ENCODE measurements around the gene ULK4.
"Not testable (repeated sequence)": the region's sequence is repeated elsewhere in the genome, so short reads cannot be mapped to it uniquely, and the experiment has no call there.

The ULK4 gene

GRCh38 chr3:41688595-41689380, 273.1 kb downstream of the ULK4 start:
- DNase-seq (ENCODE audit: low read depth) = no peak

DNA sequence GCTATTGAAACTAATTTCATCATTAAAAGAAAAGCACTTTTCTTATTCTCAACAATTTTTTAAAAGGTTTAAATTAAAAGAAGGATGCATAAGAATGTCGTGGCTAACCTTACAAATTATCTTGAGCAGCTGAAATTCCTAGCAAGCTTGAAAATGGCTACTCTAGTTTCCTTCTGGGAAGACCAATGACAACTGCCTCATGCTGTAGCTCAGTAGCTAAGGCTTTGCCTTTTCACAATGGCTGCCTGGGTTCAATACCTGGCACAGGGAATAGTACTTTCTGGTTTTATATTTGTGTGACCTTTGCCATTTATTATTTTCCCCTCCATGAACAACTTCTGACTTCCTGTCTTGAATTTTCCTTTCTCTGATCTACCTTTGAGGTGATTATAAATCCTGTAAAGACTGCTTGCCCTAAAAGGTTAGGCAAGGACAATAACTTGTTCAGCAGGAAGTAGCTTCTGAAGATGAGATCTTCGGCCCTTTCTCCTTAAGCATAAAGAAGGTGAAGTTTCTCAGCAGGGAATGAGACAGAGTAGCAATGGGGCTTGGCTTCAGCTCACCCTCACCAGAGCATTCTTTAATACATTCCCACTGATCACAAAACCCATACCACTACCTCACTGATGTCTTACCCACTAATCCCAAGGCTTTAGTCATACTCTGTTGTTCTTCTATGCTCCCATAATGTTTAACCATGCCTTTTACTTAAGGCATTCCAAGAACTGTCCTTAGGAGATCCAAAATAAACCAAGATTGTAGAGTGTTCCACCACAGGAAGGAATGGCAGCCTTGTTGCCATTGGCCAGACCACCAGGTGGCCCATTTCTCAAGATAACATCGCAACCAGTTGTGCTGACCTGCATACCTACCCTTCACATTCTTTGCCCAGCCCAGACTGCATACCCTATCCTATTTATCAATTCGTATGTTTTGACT, 276.8 kb downstream of the ULK4 start:
- DNase-seq (ENCODE audit: low read depth) = no peak

- no peak for DNase-seq (ENCODE audit: low read depth)
Observed at GRCh38 chr3:41683666-41684350, 278.1 kb downstream of the ULK4 start.

DNA sequence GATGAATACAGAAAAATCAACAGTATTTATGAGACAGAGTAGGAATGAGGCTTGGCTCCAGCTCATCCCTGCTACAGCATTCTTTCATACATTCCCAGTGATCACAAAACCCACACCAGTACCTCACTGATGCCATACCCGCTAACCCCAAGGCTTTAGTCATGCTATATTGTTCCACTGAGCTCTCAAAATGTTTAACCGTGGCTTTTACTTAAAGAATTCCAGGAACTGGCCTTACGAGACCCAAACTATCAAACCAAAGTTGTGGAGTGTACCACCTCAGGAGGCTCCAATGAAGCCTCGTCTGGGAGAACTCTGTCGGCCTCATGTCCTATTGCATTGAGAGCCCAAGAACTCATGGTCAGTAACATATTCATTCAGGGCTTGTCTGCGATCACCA, 278.9 kb downstream of the ULK4 start:
- DNase-seq (ENCODE audit: low read depth) = peak; percentile 67

DNA sequence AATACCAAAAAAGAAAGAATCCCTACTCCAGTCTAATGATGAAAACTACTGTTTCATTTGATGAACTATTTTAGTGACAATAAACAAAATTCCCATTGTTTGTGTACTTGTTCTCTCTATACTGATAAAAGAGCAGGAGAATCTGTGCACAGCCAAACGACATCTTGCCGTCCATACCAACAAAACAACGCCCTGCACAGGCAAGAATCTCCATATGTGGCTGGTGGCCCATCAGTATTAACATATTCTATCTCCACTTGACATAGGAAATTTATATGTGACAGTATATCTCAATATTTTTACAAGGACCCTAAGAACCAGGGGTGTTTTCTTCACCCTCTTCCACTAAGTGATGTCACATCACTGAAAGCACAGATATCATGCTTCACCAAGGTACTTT, 279.5 kb downstream of the ULK4 start:
- no peak for DNase-seq (ENCODE audit: low read depth)

DNA sequence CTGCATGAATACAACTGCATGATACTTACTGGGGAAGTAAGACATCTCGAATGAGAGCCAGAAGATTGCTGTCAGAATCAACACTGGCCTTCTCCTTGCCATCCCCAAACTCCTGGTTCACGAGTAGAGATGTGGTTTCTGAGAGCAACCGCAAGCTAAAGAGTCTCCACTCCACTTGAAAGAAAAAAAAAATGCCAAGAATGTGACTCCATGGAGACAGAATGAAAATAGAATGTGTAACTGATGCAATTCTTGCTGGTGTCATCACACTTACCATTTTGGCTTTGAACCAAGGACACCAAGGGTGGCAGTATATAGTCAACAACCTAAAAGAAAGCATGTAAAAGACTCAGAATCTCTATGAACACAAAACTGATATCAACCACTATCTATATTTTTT, 280.4 kb downstream of the ULK4 start:
- peak; percentile 87 for DNase-seq (ENCODE audit: low read depth)

DNA sequence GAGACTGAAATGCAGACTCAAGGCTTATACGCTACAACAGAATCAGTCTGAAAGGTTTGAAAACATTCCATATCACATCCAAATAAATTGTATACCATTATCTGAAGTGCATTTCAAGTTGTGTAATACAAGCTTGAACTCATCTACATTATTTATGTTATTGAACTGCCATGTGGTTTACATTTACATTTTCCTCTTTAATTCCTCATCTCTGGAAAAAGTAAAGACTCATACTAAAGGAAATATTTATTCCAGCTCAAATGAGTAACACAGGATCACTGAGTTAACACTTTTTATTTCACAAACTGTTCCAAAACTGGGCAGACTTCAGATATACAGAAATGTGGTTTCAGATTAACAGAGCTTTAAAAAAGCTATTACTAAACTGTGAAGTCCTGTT, 282.5 kb downstream of the ULK4 start:
- DNase-seq (ENCODE audit: low read depth) = no peak

DNA sequence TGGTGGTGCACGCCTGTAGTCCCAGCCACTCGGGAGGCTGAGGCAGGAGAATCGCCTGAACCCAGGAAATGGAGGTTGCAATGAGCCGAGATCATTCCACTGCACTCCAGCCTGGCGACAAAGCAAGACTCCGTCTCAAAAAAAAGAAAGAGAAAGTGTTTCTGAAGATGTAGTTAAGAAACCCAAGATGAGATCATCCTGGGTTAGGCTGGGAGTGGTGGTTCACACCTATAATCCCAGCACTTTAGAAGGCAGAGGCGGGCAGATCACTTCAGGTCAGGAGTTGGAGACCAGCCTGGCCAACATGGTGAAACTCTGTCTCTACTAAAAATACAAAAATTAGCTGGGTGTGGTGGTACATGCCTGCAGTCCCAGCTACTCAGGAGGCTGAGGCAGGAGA, 286.8 kb downstream of the ULK4 start:
- DNase-seq (ENCODE audit: low read depth) = not testable (repeated sequence)

- peak; percentile 28 for DNase-seq (ENCODE audit: low read depth)
Observed at GRCh38 chr3:41674449-41674848, 287.5 kb downstream of the ULK4 start.

GRCh38 chr3:41673650-41674049, 288.3 kb downstream of the ULK4 start:
- DNase-seq (ENCODE audit: low read depth) = peak; percentile 48

GRCh38 chr3:41668379-41668778, 293.5 kb downstream of the ULK4 start:
- DNase-seq (ENCODE audit: low read depth) = no peak

GRCh38 chr3:41662288-41662687, 299.6 kb downstream of the ULK4 start:
- peak; percentile 58 for DNase-seq (ENCODE audit: low read depth)

DNA sequence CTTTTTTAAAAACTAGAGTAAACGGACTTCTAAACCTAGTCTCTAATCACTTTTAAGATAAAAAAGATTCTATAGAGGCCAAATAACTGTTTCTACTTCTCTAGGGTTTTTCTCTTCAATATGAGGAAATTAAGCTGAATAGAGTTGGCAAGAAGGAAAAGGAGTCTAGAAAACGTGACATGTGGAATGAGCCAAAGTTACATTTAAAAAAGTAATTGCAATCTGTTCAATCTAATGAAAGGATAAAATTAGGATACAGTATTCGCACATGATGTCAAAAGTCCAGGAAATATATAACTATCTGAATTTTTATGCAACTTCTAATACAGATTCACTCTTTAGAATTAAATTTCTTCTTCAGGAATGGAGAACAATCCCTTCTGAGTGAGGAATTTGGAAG, 300.1 kb downstream of the ULK4 start:
- DNase-seq (ENCODE audit: low read depth) = no peak

DNA sequence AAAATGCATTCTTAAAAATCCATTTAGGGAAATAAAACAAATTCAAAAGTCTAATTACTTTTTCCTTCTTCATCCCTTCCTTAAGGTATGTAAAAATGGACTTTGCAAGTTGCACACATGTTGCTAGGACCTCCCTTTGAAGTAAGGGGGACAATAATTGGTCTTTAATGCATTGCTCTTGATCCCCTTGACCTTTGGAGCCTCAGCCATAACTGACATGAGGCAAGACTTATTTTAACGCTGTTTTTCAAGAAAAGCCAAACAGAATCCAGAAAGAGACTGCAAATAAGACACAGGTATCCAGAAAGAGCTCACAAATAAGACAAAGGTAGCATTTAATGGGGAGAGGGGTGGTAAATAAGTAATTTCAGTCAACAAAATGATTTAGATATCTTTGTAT, 301.4 kb downstream of the ULK4 start:
- DNase-seq (ENCODE audit: low read depth) = no peak

DNA sequence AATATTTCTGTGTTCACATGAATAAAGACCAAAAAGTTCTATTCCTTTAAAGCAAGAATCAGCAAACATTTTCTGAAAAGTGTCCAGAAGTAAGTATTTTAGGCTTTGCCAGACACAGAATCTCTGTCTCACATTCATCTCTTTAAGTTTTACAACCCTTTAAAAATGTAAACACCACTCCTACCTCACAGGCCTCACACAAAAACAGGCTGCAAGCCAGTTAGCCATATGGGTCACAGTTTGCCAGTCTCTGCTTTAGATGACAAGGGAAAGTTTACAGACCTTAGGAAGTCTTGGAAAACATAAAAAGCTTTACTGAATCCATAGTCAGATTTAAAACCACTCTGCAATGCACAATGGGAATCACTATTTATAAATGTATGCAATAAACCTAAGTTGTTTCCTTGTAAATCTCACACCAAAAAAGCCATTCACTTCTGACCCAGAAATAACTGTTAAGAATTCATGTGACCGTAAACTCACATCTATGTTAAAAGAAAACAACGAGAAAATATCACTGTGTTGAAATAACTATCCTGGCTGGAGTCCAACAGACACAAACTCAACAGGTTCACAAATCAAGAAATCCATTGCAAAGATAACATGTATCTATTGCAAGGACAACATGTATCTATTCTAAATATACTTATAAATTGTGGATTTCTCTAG, 308.2 kb downstream of the ULK4 start:
- DNase-seq (ENCODE audit: low read depth) = no peak

DNA sequence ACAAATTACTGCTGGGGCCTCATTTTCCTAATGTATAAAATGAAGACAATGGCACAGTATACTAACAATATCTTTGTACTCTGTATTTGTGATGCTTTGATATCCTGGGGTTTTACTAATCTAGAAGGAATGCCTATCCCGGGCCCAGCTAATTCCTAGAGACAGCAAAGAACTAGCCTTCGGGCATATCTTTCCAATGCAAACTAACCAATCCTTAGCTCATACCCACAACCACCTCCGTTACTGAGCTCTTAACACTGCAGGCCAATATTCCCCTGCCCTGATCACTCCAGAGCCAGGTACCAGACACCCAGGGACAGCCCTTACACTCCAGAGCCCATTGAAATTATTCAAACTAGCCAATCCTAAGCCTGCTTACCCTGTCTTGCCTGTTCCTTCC, 309.0 kb downstream of the ULK4 start:
- peak; percentile 68 for DNase-seq (ENCODE audit: low read depth)

GRCh38 chr3:41652506-41652905, 309.4 kb downstream of the ULK4 start:
- DNase-seq (ENCODE audit: low read depth) = no peak

GRCh38 chr3:41651718-41652117, 310.2 kb downstream of the ULK4 start:
- DNase-seq (ENCODE audit: low read depth) = no peak

- no peak for DNase-seq (ENCODE audit: low read depth)
Observed at GRCh38 chr3:41650406-41650805, 311.5 kb downstream of the ULK4 start.

DNA sequence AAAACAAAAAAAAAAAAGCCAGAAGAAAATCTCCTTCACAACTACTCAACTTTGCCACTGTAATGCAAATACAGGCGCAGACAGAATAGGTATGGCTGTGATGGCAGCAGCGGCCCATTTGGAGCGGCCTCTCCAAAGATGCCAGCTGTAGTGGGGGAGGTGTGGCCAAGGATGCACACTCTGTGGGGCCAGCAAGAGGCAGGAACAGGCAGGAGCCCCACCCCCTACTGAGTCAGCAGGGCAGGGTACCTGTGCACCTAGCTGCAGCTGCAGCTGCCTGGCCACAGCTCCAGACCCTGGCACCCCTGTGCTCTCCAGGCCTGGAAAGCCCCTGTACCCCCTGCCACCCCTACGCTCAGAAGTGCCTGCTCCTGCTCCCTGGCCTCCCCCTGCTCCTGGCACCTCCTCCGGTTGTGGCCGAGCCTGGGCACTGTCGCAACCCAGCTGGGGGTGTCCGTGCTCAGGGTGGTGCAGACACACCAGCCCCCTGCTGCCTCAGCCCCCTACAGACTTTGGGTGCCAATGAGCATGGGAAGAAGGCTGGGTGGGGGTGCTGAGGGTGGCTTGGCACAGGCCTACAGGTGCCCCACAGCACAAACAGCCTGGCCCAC, 312.7 kb downstream of the ULK4 start:
- DNase-seq (ENCODE audit: low read depth) = no peak

DNA sequence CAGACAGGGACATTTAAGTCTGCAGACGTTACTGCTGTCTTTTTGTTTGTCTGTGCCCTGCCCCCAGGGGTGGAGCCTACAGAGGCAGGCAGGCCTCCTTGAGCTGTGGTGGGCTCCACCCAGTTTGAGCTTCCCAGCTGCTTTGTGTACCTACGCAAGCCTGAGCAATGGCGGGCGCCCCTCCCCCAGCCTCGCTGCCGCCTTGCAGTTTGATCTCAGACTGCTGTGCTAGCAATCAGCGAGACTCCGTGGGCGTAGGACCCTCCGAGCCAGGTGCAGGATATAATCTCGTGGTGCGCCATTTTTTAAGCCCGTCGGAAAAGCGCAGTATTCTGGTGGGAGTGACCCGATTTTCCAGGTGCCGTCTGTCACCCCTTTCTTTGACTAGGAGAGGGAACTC, 314.2 kb downstream of the ULK4 start:
- DNase-seq (ENCODE audit: low read depth) = not testable (repeated sequence)

DNA sequence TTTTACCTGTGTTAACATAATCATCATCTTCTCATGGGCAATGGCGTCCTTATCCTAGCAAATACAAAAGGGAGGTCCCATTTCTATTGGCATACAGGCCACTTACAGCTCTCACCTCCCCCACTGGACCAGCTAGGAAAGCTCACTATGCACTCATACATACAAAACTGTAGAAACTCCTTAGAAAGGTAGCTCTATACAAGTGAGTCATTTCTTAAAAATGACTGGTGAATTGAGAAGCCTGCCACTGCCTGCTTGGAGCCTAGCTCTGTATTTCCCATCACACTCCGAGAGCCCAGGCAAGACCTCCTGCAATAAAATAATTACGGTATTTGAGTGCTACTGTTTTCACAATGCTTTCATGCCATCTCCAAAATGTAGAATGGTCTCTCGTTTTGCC, 321.8 kb downstream of the ULK4 start:
- DNase-seq (ENCODE audit: low read depth) = peak; percentile 10
